Lung (tissue), 12 donors: ENCODE results near the gene ZMYM3. TPM values are rescaled to one million over a fixed set of nuclear protein-coding genes. Genes with fewer than 3 reads are reported as not detected.

Experiments
- ATAC-seq: fragments of 200-7000 bp; cut with Tn5 transposase; one replicate; pipeline ENCODE4 v1.9.1; 2020; ENCODE audit warnings: moderate number of reproducible peaks; ENCODE audit not compliant: insufficient read depth, low FRiP score
- DNase-seq, 3 donors: peaks; one replicate each; pipeline ENCODE4 v3.0.0-alpha.2; 2013 to 2017
- H3K27ac ChIP-seq, 2 donors: one replicate each; pipeline ENCODE4 v1.5.1; 2013; ENCODE audit warnings: mild to moderate bottlenecking in 2 of 2, moderate library complexity in 2 of 2, control low read depth in 1 of 2, inconsistent platforms in 1 of 2, low read depth in 1 of 2, low read length in 1 of 2
- H3K27me3 ChIP-seq, 3 donors: one replicate each; pipeline ENCODE4 v1.5.1; 2013; ENCODE audit warnings: low read length in 2 of 3; ENCODE audit not compliant: control insufficient read depth in 3 of 3, insufficient read depth in 3 of 3
- H3K36me3 ChIP-seq, 4 donors: one replicate each; pipeline ENCODE4 v1.5.1; 2013; ENCODE audit warnings: low read length in 4 of 4, mild to moderate bottlenecking in 1 of 4, moderate library complexity in 1 of 4; ENCODE audit not compliant: control insufficient read depth in 4 of 4, insufficient read depth in 4 of 4
- H3K4me1 ChIP-seq, 5 donors: one replicate each; pipeline ENCODE4 v1.5.1; 2013; ENCODE audit warnings: low read length in 5 of 5, mild to moderate bottlenecking in 2 of 5, moderate library complexity in 1 of 5; ENCODE audit not compliant: control insufficient read depth in 5 of 5, insufficient read depth in 5 of 5
- H3K4me3 ChIP-seq: one replicate; pipeline ENCODE4 v1.5.1; 2013; ENCODE audit warnings: mild to moderate bottlenecking, control low read depth, moderate library complexity
- H3K9ac ChIP-seq, 2 donors: one replicate each; pipeline ENCODE4 v1.5.1; 2013; ENCODE audit warnings: low read length in 2 of 2, control low read depth in 1 of 2; ENCODE audit not compliant: insufficient read depth in 1 of 2
- H3K9me3 ChIP-seq, 4 donors: one replicate each; pipeline ENCODE4 v1.5.1; 2013; ENCODE audit warnings: low read length in 3 of 4, mild to moderate bottlenecking in 1 of 4, moderate library complexity in 1 of 4; ENCODE audit not compliant: control insufficient read depth in 4 of 4, insufficient read depth in 3 of 4
- CTCF ChIP-seq: IDR thresholded peaks from 2 replicates; pipeline ENCODE4 v1.5.1; 2012; ENCODE audit warnings: mild to moderate bottlenecking; ENCODE audit errors: control extremely low read depth, extremely low read depth
- WGBS, 2 donors: extraction: QIAGEN DNeasy Blood & Tissue Kit; methylation state at CpG; one replicate each; pipeline ENCODE4 v1.1.7; 2013; 5-methylcytosine and 5-hydroxymethylcytosine counted together
- polyA plus RNA-seq, 2 donors: library from polyadenylated mRNA; stranded (reverse); fragments of 200-250 nt; gene quantifications; one replicate each; pipeline ENCODE4 v1.2.1, GENCODE V29; 2013
- total RNA-seq, 2 donors: library from RNA; depleted of rRNA in 1 of 2; stranded (reverse); fragments of >200 nt in 1 of 2; gene quantifications; one replicate each; pipeline ENCODE4 v1.2.1, GENCODE V29; 2014 to 2021
- donor health status: control.
- donor health status: control.
- donor health status: Bipolar disorder and iron deficiency.
- donor health status: healthy.
- donor health status: DM: yes; HTN: yes; CAD: no.

The ZMYM3 gene
- total and polyA plus RNA-seq, 4 donors = 5.8 to 23.4 (median 15.7) TPM

GRCh38 chrX:71224098-71224708, 29.7 kb downstream of the ZMYM3 start:
- Histone ChIP-seq H3K27ac (no peak overlapping the region), H3K9ac (no peak overlapping the region), H3K4me1 (no peaks in the 10 kb centered on the region), H3K9me3 (no peaks in the 10 kb centered on the region), H3K27me3 (no peaks in the 10 kb centered on the region), H3K36me3 (no peaks in the 10 kb centered on the region), H3K4me3 (no peak overlapping the region)
- no peak for ATAC-seq
- 83 to 94% methylated on average over 21 to 32 of the region's 32 CpGs for WGBS, 2 donors
- DNase-seq = no peak
- TF ChIP-seq CTCF = no peak

GRCh38 chrX:71222929-71223328, 31.0 kb downstream of the ZMYM3 start, which contains the start of gene GJB1:
Gene GJB1, plus strand, starts transcription at chrX:71223224. Its CDS starts 484 bp downstream, at chrX:71223708.
- no peak for TF ChIP-seq CTCF
- no peak for ATAC-seq
- no peaks in the 10 kb centered on the region for H3K27me3 ChIP-seq
- DNase-seq = no peak
- no peaks in the 10 kb centered on the region for H3K9me3 ChIP-seq
- H3K9ac ChIP-seq = no peak within 1 kb of the TSS
- WGBS, 2 donors = 80 to 90% methylated on average over 11 to 18 of the region's 18 CpGs
- H3K36me3 ChIP-seq = no peaks in the 10 kb centered on the region
- no peaks in the 10 kb centered on the region for H3K4me1 ChIP-seq
- no peak within 1 kb of the TSS for H3K27ac ChIP-seq
- no peak within 1 kb of the TSS for H3K4me3 ChIP-seq

- 78 to 94% methylated on average over 1 of the region's 1 CpG for WGBS, 2 donors
- H3K27ac ChIP-seq = no peak overlapping the region
- no peak overlapping the region for H3K9ac ChIP-seq
- peaks cover 0 to 2% (median 0%) of the 10 kb centered on the region in 4 donors for H3K9me3 ChIP-seq
- H3K4me1 ChIP-seq = peaks cover 0 to 2% (median 0%) of the 10 kb centered on the region in 5 donors
- ATAC-seq = no peak
- DNase-seq = no peak
- TF ChIP-seq CTCF = no peak
- H3K4me3 ChIP-seq = no peak overlapping the region
- no peaks in the 10 kb centered on the region for H3K36me3 ChIP-seq
- H3K27me3 ChIP-seq = no peaks in the 10 kb centered on the region
Measured at GRCh38 chrX:71221145-71221544, 32.8 kb downstream of the ZMYM3 start.

- no peak overlapping the region for H3K9ac ChIP-seq
- no peaks in the 10 kb centered on the region for H3K27me3 ChIP-seq
- H3K36me3 ChIP-seq = no peaks in the 10 kb centered on the region
- H3K4me3 ChIP-seq = no peak overlapping the region
- DNase-seq (no peak), ATAC-seq (no peak)
- peaks cover 0 to 2% (median 0%) of the 10 kb centered on the region in 5 donors for H3K4me1 ChIP-seq
- H3K27ac ChIP-seq = no peak overlapping the region
- WGBS, 2 donors = 73 to 81% methylated on average over 6 of the region's 6 CpGs
- H3K9me3 ChIP-seq = peaks cover 0 to 2% (median 0%) of the 10 kb centered on the region in 4 donors
- TF ChIP-seq CTCF = no peak
Measured at GRCh38 chrX:71217298-71217697, 36.6 kb downstream of the ZMYM3 start.
